OCI-LY1 (cell line): ENCODE measurements around the gene MOSMO.

Experiments
- EZH2 ChIP-seq: fragments of 200-600 bp; sonication (generic), shearing (Covaris generic); IDR thresholded peaks from 2 replicates; pipeline ENCODE4 v1.8.0; 2017; ENCODE audit warnings: borderline replicate concordance, mixed run types, mild to moderate bottlenecking, antibody characterized with exemption, low read length, moderate library complexity, mixed read lengths
- TF ChIP-seq, protein P1 (sequence below): fragments of 200-600 bp; sonication (generic), shearing (Covaris generic); IDR thresholded peaks from 2 replicates; pipeline ENCODE4 v1.5.1; 2017; ENCODE audit warnings: mild to moderate bottlenecking, antibody characterized with exemption, low read length, moderate library complexity, mixed read lengths

GRCh38 chr16:22132801-22133200, 124.9 kb downstream of the MOSMO start:
- TF ChIP-seq, protein P1, sequence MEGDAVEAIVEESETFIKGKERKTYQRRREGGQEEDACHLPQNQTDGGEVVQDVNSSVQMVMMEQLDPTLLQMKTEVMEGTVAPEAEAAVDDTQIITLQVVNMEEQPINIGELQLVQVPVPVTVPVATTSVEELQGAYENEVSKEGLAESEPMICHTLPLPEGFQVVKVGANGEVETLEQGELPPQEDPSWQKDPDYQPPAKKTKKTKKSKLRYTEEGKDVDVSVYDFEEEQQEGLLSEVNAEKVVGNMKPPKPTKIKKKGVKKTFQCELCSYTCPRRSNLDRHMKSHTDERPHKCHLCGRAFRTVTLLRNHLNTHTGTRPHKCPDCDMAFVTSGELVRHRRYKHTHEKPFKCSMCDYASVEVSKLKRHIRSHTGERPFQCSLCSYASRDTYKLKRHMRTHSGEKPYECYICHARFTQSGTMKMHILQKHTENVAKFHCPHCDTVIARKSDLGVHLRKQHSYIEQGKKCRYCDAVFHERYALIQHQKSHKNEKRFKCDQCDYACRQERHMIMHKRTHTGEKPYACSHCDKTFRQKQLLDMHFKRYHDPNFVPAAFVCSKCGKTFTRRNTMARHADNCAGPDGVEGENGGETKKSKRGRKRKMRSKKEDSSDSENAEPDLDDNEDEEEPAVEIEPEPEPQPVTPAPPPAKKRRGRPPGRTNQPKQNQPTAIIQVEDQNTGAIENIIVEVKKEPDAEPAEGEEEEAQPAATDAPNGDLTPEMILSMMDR = no peak
- TF ChIP-seq EZH2 = no peak
